Activated CD4-positive, alpha-beta T cell treated with anti-CD3 and anti-CD28 coated beads, Interleukin-2, amount 50 U/mL, for 4 hours (primary cell): Measurements from ENCODE around the gene PROSER3.

Source experiments
- DNase-seq, 2 experiments: peaks; one replicate each; pipeline ENCODE4 v3.0.0-alpha.2; 2020

PROSER3 gene

DNA sequence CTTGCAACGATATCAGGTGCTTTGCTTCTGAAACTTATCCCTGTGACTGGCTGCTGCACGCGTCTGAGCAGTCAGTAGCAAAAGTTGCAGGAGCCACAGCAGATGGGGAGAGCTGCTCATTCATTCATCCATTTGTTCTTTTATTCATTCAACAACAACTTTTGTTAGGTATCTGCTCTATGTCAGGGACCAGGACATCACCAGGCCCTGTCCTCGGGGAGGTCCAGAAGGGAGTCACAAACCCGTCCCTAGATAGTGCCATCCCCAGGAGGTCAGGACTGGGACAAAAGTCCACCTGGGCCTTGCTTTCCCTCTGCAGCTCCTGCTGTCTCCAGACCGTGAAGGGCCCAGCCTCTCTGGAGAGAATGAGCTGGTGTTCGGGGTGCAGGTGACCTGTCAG lies 20.0 kb downstream of the PROSER3 start:
- DNase-seq, result no peak

DNA sequence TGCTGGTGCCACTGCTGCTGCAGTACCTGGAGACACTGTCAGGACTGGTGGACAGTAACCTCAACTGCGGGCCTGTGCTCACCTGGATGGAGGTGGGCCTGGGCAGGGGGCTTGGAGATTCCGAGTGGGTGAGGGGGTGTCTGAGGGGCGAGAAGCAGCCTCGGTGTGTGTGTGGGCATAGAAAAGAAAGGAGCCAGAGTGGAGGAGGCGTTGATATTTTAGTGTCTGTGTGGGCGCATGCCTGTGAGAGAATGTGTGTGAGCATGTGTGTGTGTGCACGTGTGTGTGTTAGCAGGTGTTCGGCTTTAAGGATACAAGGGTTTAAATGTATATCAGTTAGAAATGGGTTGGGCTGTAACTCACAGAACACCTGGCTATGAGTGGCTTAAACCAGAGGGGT lies 21.1 kb downstream of the PROSER3 start:
- no peak for DNase-seq

DNA sequence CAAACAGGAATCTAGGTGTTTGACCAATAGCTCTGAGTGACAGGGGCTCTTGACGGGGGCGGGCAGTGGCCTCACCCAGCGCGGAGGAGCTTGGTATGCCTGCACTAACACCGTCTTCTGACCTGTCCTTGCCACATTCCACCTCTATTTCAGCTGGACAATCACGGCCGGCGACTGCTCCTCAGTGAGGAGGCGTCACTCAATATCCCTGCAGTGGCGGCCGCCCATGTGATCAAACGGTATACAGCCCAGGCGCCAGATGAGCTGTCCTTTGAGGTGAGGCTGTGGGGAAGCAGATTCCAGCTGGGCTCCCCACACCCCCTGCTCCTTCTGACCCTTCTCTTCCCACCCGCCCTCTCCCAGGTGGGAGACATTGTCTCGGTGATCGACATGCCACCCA lies 22.1 kb downstream of the PROSER3 start:
- DNase-seq, result no peak

DNA sequence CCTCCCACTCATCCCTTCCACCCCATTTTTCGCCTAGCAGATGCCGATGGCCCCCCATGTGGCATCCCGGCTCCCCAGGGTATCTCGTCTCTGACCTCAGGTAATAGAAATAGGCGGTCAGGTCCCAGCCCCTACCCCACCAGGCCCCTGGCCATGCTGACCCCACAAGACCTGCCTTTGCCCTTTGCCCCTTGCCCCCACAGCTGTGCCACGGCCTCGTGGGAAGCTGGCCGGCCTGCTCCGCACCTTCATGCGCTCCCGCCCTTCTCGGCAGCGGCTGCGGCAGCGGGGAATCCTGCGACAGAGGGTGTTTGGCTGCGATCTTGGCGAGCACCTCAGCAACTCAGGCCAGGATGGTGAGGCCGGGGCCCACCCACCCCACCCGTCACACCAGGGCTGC lies 22.7 kb downstream of the PROSER3 start:
- DNase-seq, result no peak

DNA sequence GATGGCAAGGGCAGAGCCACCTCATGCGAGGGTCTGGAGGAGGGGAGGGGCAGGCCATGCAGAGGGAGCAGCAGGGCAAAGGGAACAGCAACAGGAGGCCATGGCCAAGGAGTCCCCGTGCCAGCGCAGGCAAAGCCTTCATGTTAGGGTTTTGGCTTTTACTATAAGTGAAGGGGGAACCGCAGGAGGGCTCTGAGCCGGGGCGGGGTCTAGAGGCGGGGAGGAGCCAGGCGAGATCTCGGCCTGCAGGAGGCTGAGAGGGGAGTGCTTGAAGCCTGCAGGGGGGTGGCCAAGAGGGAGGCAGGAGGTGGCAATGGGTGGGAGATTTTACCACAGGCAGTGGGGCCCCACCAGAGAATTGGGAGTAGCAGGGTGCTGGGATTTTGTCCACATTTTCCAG lies 23.7 kb downstream of the PROSER3 start:
- DNase-seq, result no peak

DNA sequence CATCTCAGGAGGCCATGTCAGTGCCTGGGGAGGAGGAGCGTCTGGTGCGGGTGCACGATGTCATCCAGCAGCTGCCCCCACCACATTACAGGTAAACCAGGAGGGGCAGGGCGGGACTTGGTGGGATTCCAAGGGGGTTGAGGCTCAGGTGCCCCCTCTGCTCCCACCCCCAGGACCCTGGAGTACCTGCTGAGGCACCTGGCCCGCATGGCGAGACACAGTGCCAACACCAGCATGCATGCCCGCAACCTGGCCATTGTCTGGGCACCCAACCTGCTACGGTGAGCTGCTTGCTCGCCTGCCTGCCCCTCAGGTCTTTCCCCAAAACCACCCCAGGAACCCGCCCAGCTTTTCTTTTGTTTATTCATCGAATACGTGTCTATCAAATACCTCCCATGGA lies 24.6 kb downstream of the PROSER3 start:
- DNase-seq, result no peak

DNA sequence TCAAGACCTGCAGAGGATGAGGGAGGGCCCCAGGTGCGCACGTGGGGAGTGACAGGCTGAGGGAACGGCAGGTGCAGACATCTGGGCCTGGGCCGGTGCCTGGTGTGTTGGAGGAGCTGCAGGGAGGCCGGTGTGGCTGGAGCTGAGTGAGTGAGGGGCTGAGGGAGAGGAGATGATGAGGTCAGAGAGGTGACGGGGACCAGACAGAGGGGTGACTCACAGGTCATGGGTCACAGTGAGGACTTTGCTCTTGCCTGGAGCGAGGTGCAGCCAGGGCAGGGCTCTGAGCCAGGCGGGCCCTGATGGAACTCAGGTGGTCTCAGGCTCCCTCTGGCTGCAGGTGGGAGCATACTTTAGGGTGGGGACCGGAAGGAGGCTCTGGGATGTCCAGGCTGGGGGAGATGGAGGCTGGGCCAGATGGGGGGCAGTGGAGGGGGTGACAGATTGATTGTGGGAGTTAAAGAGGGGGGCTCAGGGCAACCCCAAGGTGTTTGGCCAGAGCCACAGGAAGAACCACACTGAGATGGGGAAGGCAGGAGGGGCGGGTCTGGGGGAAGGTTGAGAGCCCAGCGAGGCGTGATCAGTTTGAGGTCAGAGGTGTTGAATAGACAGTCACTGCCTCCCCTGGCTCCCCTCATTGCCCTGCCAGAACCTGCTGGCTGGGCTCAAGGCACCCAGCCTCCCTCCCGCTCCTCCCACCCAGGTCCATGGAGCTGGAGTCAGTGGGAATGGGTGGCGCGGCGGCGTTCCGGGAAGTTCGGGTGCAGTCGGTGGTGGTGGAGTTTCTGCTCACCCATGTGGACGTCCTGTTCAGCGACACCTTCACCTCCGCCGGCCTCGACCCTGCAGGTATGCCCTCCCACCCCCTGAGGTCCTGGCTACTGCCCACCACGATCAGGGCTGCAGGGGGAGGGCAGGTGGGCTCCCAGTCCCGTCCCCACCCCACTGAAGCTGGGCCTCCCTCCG lies 25.8 kb downstream of the PROSER3 start:
- DNase-seq, result no peak

DNA sequence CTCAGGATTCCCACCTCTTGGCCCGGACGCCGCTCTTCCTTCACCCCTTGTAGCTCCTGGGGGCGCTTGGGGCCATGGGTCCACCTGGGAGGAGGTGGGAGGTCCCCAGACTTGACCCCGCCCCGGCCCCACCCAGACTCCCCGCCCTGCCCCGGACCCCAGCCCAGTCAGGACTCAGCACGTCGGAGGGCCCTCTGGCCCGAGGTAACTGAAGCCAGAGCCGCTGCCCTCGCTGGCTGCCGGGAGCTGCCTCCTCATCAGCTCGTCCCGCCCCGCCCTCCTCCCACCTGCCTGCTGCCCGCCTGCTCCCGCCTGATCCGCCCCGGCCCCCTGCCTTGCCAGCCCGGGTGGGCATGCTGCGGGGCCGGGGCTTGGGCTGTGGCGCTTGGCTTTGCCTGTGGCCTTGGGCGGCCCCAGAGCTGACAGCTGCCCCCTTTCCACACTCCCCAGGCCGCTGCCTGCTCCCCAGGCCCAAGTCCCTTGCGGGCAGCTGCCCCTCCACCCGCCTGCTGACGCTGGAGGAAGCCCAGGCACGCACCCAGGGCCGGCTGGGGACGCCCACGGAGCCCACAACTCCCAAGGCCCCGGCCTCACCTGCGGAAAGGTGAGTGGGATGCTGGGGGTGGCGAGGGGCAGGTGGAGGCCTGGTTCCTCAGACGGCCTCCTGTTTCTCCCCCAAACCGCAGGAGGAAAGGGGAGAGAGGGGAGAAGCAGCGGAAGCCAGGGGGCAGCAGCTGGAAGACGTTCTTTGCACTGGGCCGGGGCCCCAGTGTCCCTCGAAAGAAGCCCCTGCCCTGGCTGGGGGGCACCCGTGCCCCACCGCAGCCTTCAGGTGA lies 26.7 kb downstream of the PROSER3 start:
- no peak for DNase-seq

DNA sequence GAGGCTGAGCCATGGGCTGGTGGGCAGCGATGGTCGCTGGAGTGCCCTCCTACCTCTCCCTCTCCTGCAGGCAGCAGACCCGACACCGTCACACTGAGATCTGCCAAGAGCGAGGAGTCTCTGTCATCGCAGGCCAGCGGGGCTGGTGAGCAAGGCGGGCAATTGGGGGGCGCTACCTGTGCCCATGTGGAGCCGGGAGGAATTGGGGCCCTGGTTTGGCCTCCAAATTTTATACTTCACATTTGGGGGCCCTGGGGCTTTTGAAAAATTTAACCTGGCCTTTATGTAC lies 27.3 kb downstream of the PROSER3 start:
- no peak for DNase-seq

DNA sequence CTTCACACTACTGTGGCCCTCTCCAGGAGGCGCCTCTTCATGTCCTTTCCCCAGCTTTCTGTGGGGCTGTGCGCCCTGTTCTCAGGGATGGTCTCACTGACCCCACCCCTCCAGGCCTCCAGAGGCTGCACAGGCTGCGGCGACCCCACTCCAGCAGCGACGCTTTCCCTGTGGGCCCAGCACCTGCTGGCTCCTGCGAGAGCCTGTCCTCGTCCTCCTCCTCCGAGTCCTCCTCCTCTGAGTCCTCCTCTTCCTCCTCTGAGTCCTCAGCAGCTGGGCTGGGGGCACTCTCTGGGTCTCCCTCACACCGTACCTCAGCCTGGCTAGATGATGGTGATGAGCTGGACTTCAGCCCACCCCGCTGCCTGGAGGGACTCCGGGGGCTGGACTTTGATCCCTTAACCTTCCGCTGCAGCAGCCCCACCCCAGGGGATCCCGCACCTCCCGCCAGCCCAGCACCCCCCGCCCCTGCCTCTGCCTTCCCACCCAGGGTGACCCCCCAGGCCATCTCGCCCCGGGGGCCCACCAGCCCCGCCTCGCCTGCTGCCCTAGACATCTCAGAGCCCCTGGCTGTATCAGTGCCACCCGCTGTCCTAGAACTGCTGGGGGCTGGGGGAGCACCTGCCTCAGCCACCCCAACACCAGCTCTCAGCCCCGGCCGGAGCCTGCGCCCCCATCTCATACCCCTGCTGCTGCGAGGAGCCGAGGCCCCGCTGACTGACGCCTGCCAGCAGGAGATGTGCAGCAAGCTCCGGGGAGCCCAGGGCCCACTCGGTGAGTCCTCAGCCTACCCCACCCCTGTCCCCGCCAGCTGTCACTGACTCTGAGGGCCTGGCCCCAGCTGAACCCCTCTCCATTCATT lies 28.6 kb downstream of the PROSER3 start:
- no peak for DNase-seq

DNA sequence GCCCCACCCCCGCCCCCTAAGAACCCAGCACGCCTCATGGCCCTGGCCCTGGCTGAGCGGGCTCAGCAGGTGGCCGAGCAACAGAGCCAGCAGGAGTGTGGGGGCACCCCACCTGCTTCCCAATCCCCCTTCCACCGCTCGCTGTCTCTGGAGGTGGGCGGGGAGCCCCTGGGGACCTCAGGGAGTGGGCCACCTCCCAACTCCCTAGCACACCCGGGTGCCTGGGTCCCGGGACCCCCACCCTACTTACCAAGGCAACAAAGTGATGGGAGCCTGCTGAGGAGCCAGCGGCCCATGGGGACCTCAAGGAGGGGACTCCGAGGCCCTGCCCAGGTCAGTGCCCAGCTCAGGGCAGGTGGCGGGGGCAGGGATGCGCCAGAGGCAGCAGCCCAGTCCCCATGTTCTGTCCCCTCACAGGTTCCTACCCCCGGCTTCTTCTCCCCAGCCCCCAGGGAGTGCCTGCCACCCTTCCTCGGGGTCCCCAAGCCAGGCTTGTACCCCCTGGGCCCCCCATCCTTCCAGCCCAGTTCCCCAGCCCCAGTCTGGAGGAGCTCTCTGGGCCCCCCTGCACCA lies 29.3 kb downstream of the PROSER3 start:
- no peak for DNase-seq

DNA sequence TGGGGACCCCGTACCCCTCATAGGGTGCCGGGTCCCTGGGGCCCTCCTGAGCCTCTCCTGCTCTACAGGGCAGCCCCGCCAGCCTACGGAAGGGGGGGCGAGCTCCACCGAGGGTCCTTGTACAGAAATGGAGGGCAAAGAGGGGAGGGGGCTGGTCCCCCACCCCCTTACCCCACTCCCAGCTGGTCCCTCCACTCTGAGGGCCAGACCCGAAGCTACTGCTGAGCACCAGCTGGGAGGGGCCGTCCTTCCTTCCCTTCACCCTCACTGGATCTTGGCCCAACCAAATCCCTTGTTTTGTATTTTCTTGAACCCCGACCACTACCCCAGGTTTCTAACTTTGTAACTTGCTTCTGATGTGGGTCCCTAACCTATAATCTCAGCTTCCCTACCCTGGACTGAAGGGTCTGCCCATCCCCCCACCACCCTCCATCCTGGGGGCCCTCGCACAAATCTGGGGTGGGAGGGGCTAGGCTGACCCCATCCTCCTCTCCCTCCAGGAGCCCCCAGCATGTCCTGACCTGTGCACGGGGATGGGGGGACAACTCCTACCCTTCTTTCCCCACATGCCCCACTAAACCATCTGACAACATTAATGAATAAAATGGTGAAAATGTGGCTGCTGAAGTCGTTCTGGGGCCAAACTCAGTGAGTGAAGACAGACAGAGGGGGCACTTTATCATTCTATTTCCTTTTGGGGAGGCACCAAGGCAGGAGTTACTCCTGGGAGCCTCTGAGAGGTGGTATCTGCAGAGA lies 30.4 kb downstream of the PROSER3 start:
- no peak for DNase-seq

DNA sequence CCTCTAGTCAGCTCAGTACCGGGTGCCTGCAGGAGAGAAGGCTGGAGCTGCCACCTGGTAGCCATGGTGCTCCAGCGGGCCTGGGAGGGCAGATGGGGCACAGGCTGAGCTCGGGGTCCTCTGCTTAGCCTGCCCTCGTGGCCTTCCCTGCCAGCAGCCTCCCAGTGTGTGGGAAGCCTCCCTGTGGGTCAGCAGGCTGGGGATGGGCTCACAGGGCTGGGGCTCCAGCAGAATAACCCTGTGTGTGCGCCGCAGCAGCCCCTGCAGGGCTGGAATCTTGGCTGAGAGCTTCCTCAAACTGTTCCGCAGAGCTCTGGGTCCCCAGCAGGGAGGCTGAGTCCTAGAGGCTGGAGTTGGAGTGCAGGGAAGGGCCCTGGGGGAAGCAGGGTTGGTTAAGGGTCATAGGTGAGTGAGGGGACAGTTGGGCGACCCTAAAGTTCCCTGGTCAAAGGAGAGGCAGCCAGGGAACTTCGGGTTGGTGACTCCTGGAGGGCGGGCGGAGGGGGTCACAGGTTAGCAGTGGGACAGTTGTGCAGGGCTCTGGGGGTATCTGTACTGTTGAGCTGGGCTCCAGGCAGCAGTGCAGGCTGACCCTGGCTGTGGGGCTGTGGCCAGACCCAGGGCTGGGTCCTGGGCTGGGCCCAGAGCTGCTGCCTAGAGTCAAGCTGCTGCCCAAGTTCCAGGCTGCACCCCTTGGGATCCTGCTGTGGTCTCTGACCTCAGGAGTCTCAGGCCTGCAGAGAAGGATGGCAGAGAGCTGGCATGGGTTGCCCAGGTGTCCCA lies 31.4 kb downstream of the PROSER3 start:
- DNase-seq, result no peak

DNA sequence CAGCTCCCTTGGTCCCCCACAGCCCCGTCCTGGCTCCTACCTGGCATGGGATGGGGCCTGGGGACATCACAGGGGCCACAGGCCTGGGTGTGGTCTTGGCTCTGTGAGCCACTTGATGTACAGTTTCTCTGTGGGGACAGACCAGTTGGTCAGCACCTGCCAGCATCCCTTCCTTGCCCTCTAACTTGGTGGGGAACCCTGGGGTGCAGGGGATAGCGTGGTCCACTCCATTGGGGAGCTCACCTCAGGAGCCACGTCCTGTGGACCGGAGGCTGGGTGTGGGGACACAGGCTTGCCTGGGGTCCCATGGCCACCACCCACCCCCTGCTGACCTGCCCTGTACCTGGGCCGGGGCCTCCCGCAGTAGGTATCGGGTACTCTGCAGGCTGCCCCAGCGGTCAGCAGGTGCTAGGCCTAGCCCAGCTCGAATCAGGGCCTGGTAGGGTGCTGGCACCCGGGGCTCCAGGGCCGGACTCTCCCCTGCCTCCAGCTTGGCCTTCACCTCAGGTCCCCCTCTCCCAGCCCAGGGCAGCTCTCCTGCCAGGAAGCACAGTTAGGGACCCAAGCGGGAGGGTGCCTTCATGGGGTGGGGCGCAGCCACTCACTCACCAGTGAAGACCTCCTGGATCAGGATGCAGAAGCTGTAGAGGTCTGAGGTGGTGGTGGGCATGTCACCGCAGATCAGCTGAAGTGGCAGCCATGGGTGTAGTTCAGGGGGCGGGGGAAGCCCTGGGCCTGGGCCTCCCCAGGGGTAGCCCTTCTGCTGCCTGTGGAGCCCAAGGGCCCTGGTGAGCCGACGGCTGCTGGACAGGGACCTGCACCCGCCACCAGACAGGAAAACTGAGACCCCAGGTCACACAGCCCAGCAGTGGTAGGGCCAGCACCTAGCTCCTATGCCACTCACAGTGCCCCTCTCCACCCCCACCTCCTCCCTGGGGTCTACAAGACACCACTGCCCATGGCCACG lies 32.3 kb downstream of the PROSER3 start:
- DNase-seq, result no peak

DNA sequence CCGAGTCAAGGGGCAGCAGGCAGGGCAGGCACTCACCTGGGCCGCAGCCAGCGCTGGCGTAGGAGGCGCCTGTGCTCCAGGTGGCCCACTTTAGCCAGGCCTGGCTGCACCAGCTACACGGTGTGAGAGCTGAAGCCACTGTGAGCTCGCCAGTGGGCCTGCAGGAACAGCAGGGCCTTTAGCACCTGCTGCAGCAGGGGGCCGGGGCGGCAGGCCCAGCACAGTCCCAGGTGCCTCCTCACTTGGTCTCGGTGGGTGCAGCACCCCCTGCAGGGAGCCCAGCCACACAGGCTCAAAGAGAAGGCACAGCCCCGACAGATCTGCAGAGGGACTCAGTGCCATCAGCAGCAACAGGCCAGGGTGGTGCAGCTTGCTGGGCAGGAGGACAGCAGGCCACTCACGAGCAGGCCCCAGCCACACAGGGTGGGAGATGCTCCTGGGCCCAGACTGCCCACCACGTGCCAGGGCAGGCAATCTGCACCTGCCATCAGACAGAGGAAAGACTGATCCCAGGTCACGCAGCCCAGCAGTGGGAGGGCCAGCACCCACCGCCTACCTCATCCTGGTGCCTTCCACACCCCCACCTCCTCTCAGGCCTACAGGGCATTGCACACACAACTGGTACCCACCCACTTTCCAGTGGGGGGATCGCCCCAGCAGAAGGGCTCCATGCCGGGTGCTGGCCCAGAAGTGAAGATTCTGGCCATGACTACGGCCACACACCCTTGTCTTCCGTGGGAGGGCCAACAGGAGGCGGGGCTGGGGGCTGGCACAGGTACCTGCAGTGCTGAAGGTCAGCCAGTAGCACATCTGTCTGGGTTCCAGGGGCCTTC lies 33.2 kb downstream of the PROSER3 start:
- no peak for DNase-seq

DNA sequence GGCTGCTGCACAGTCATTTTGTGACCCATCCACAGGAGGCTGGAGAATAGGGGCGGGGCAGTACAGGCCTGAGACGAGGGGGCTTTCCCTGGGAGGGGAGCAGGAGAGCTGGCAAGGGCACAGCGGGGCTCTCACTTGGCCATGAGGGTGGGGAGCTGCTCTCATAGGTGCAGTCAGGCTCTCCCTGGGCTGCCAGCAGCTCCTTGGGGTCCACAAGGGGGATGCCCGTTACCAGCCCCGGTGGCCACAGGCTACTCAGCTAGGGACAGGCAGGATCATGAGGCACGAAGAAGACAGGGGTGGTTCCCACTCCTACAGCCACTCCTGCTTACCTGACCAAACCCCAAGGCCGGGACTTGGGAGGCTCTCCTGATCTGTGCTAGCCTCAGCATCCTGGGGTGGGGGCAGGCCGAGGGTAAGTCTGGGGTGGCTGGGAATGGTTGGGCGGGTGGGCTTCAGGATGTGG lies 33.9 kb downstream of the PROSER3 start:
- no peak for DNase-seq

DNA sequence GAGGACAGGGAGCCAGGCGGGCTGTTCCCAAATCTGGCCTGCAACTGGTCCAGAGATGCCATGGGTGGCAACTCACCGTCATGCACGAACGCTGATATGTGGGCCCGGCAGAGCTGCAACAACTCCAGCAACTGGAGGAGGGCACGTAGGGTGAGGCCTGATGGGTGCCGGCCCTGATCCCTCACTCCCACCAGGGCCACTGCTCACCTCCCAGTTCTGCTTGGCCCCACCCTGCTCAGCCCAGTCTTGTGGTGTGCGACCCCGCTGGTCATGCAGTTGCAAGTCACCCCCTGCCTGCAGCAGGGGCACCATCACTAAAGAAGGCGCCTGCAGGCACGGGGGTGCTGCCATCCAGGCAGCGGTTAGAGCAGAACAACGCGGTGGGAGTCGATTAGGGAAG lies 34.3 kb downstream of the PROSER3 start:
- DNase-seq, result no peak

DNA sequence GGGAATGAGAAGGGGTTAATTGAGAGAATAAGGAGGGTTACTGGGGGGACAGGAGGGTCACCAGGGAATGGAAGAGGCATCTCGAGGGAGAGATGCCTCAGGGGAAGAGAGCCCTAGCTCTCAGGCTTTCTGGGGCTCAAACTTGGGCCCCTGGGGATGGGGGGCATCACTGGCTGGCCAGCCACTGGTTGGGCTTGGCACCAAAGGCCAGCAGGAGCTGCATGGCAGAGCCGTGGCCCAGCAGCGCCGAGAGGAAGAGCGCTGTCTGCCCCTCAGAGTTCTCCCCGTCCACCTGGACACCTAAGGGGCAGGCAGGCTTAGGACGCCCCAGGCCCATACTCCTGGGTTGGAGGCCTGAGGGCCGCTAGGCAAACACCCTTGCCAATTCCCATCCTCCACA lies 34.9 kb downstream of the PROSER3 start:
- no peak for DNase-seq
